Activated CD4-positive, CD25-positive, alpha-beta regulatory T cell treated with anti-CD3 and anti-CD28 coated beads, Interleukin-2, amount 50 U/mL, for 24 hours (primary cell): Measurements from ENCODE around the gene THADA.

Experiments
- ATAC-seq, 2 donors: fragments of 150-1000 bp; cut with Tn5 transposase; one replicate each; pipeline ENCODE4 v1.10.0; 2021; ENCODE audit warnings: mild to moderate bottlenecking in 1 of 2, moderate library complexity in 1 of 2

The THADA gene

DNA sequence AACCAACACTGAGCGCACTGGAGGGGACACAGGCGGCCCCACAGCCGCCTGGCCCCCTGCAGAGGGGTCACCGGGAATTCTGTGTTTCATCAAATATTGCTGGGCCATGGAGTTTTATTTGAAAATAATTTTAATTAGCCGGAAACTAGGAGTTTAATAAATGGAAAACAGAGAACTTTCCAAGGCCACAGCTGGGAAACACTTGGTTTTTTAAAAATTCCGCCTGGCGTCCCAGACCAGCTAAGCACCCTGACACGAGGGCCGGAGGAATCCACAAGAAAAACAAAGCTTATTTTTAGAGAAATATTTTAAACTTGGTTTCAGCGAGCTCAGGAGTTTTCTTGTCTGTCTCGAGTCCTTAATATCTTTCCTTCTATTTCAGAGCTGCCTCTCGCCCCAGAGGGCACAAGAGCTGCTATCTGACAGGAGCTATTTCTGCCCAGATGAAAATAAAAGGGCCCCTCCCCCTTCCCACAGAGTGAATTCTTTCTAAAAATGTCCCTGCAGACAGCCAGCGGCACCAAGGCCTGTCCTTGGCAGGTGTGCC is 377.6 kb downstream of the THADA start:
- no peak for ATAC-seq

DNA sequence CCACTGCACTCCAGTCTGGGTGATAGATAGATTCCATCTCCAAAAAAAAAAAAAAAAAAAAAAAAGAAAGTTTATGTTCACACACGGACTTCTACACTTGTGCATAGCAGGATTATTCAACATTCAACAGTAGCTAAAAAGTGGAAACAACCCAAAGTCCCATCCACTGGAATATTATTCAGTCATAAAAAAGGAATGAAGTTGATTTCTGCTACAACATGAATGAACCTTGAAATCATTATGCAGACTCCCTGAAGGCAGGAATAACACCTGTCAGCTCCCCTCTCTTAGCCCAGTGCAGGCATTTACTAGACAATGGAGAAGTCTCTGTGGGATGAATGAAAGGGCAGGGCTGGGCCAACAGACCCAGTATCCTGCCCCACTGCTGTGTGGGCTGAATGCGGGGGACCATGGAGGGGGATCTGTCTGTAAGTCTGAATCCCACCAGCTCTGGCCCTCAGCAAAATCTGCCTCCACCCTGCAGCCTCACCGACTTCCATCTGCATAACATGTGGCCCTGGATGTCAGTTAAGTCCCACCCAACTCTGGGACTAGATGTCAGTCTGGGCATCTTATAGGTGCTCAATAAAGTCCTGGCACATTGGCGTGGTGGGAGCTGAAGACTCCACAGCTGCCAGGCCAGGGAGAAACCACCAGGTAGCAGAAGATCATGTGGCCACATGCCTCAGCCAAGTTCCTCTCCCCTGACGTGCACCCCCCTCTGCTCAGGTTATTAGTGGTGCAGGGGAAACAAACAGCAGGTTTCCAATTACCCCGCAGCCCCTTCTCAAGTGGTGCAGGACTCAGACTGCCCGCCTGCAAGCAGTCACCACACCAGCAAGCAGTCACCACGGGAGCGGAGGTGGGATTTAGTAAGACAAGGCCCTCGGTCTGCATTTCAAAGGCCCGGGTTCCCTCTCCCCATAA is 378.3 kb downstream of the THADA start:
- no peak for ATAC-seq

DNA sequence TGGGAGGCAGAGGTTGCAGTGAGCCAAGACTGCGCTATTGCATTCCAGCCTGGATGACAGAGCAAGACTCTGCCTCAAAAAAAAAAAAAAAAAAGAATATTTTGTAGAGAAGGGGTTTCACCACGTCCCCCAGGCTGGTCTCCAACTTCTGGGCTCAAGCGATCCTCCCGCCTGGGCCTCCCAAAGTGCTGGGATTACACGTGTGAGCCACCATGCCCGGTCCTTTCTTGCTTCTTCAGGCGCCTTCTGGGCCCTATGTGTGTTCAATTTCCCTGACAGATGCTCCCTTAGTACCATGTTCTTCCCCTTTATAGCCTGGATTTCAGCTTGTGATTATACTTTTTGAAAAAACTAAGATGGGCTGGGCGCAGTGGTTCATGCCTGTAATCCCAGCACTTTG is 379.2 kb downstream of the THADA start:
- no peak for ATAC-seq

DNA sequence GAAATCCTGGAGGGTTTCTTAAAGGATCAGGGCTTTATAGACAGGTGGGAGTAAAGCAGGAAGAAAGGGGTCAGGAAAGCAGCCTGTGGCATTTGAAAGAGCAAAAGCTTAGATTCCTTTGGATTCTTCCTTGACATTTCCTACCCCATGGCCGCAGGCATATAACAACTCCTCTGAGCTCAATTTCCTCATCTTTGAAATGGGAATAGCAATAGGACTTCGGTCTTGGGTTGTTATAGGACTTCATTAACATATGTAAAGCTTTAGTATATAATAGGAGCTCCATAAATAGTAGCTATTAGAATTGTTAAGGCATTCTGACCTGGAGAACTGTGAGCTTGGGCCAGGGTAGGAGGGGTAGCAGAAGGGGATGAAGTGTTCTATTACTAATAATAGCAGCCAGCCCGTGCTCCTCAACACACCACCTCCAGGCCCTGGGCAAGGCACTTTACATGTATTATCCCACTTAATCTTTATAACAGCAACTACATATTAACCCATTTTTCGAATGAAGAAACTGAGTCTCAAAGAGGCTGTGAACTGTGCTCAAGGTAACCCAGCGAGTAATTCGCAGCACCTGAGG is 380.1 kb downstream of the THADA start:
- no peak for ATAC-seq

DNA sequence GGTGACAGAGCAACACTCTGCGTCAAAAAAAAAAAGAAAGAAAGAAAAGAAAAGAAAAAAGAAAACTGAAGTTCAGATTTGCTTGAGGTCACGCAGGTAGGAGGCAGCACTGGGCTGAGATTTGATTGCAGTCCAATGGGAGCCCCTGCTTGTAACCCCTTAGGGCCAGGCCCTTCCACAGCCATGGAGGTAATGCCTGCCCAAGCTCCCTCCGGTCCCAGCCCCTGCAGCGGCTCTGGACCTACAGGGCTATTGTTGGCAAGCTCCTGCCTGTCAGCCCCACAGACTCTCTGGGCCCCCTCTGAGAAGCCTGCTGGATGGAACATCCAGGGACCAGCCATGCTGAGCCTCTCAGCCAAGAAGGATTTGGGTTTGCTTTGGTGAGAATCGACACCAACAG is 381.6 kb downstream of the THADA start:
- no peak for ATAC-seq

DNA sequence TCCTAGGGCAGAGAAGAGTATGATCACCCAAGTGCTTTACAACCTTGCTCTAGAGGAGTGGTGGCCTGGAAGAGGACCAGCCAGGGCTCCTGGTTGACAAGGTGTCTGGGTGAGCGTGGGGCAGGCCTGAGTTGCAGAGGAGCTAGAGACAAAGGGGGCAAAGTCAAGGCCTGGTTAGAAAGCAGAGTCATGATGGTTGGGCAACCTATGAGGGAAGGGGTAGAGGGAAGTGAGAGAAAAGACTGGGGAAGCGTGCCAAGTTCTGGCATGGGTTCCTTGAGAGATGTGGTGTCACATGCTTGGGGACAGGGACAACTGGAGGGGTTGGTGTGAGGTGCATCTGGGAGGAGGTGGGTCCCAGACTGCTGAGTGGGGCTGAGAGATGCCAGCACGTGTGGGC is 382.9 kb downstream of the THADA start:
- ATAC-seq = peak in 1 of 2 donors; percentile 24

DNA sequence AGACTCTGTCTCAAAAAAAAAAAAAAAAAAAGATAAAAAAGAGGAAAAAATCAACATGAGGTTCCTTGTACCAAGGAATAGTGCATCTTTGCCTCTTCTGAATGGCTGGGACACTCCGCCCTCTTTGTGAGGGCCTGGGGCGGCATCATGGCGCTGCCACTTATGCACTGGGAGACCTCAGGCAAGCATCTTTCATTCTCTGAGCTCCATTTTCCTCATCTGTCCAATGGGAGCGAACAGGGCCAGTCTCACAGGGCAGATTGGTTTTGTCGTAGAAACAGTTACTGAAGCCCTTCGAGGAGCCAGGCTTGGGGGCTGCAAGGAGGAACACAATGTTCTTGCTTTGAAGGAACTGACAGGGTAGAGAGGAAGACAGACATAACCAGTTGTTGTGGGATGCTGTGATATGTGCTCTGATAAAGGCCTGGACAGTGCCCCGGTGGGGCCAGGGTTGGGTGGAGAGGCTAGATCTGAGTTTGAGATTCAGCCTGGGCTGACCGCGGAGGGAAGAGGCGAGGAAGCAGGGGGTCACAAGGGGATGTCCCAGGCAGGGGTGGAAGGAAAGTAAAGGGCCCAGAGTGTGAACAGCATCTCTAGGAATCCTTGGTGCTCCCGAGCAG is 383.5 kb downstream of the THADA start:
- ATAC-seq = no peak

DNA sequence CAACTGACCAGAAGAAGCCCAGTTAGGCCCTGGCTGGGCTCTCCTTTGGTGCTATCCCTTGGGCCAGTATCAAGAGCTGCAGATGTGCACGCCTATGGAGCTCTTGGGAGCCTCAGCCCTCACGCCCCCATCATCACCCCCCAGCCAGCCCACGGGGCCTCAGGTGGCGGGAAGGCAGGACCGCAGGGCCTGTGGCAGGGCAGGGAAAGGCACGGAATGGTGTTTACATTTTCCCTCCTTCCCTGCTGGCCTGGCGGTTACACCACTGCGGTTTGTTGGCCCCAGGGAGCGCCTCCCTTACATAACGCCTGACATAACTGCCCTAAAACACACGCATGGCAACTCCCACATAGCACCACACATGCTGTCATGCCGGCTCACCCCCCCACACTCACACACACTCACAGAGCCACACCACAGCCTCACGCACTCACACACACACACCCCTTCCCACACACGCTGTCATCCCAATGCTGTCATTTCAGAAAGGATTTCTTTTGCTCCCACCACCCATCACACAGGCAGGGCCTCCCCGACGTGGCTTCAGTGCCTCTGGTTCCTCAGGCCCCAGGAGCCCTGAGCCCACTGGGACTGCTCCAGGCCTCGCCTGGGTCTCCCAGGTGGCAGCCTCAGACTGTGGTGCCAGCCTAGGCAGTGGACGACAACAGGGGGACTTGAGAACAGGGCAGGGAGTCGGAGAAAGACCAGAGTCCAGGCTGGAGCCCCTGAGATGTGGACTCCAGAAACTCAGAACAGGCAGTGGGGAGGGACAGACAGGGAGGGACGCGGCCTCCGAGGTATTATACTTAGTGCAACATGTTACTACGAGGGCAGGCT is 385.2 kb downstream of the THADA start:
- no peak for ATAC-seq

DNA sequence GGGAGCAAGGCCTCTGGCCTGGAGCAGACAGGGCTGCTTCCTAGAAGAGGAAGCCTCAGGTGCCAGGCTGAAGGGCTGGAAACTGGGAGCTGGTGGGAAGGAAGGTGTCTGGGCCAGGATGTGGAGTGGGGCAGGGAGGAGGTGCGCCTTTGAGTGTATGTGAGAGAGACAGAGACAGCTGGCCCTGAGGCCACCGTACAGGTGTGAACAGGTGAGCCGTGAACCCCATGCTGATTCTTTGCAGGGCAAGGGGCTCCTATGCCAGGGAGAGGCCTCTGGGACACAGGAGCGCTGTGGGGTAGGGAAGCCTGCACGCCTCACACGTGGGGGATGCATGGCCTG is 385.7 kb downstream of the THADA start:
- ATAC-seq = no peak

DNA sequence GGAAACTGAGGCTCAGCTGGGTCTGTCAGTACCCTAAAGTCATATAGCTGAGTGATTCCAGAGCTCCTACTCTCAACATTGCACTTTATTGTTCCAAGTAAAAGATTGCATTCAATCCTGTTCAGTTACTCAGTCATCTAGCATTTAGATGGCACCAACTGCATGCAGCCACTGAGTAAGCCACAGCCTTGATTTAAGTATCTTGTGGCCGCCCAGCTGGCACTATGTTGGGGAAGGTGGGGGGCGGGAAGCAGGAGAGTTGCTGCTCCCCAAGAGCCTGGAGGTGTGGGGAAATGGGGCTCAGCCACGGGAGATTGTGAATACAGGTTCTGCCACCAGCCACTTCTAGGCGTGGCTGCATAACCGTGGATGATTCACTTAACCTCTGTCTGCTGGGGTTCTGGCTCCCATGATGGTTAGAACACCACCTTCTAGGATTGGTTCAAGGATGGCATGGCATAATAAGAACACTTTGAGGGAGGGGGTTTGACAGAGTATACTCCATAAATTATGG is 386.6 kb downstream of the THADA start:
- ATAC-seq = no peak

DNA sequence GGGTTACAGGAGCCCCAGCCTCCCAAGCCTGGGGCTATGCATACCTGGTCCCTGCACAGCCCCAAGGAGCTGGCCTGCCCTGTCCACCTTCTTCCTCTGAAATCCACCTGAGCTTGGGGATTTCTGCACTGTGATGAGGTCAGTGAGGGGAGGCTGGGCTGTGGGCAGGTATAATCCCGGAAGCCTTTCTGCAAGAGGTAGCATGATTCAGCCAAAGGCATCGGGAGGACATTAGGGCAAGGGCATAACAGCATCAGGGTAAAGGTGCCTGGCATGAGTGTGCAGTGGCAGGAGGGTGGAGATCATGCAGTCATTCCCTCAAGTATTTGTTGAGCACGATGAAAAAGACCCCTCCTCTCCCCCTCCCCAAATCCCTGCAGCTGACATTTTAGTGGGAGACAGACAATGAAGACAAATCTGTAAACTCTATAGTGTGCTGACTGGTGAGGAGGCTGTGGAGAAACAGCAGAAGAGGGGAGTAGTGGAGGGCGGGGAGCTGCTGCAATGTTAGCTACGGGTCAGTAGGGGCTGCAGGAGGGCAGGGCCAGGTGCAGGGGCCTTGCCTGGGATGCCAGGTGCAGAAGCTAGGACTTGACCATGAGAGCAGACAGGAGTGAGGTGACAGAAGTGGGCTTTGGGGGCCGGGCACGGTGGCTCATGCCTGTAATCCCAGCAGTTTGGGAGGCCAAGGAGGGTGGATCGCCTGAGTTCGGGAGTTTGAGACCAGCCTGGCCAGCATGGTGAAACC is 388.1 kb downstream of the THADA start:
- ATAC-seq = no peak

DNA sequence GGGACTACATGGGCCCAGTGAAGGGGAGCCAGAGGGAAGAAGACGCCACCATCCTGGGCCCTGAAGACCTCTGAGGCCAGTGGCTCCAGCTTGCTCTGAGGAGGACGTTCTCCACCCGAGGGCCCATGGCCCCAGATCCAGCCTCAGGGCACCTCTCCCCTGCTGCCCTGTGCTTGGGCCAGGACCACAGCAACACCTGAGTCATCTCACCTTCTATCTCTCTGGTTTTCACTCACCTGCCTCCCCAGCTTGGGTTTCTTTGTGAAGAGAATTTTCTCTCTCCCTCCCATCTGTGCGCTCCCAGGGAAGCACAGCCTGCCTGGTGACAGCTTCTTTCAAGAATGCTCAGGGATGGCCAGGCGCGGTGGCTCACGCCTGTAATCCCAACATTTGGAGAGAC is 389.2 kb downstream of the THADA start:
- ATAC-seq = no peak

DNA sequence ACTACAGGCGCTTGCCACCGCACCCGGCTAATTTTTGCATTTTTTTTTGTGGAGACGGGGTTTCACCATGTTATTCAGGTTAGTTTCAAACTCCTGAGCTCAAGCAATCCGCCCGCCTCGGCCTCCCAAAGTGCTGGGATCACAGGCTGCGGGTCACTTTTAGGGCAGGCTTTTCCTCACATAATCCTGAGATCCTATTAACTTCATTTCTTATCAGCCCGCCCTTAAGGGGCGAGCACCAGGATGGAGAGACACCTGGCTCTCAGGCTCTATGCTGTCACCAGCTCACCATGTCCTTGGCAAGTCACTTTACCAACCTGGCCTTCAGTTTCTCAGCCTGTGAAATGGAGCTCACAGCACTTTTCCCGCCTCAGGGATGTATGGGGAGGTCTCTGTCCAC is 392.5 kb downstream of the THADA start:
- no peak for ATAC-seq

DNA sequence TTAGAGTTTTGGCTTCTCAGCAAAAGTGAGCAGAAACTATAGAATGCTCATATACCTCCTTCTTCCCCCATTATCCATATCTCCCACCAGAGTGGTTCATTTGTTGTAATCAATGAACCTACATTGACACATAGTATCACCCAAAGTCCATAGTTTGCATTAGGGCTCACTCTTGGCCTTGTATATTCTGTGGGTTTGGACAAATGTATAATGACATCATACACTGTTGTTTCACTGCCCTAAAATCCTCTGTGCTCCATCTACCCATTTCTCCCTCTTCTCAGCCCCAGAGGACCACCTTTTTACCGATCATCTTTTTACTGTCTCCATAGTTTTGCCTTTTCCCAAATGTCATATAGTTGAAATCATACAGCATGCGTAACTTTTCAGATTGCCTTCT is 393.5 kb downstream of the THADA start:
- ATAC-seq = no peak

DNA sequence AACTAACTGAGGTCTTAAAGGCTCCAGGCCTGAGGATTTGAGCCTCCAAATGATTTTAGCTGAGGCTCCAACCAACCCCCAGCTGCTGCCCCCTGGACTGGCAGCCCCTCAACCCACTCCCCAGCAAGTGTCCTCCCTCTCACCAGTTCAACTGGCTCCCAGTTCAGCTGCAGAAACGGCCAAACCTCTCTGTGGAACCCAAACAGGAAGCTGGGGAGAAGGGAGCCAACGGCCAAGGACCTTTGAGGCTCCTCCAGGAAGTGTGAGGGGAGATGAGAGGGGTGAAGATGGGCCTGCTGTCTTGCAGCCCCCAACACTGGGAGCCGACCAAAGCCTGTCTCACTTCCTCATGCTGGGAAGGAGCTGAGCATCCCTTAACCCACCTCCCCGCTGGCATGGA is 394.3 kb downstream of the THADA start:
- ATAC-seq = no peak

DNA sequence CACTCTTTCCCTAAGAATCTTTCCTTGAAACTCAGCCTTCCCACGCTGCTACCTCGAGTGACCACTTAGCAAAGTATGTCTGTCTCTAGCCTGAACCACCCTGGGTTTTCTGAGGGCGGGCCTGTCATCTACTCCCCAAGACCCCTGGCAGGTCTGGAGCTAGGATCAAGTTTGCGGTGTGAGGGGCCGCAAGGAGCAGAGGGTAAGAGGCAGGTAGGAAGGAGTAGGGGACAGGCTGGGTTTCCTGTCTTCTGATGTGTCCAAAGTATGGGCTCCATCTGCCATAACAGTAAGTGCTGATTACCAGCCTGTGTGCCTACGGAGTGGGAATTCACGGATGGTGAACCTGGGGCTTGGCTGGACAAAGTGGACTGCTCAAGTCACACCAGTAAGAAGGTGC is 394.8 kb downstream of the THADA start:
- no peak for ATAC-seq

DNA sequence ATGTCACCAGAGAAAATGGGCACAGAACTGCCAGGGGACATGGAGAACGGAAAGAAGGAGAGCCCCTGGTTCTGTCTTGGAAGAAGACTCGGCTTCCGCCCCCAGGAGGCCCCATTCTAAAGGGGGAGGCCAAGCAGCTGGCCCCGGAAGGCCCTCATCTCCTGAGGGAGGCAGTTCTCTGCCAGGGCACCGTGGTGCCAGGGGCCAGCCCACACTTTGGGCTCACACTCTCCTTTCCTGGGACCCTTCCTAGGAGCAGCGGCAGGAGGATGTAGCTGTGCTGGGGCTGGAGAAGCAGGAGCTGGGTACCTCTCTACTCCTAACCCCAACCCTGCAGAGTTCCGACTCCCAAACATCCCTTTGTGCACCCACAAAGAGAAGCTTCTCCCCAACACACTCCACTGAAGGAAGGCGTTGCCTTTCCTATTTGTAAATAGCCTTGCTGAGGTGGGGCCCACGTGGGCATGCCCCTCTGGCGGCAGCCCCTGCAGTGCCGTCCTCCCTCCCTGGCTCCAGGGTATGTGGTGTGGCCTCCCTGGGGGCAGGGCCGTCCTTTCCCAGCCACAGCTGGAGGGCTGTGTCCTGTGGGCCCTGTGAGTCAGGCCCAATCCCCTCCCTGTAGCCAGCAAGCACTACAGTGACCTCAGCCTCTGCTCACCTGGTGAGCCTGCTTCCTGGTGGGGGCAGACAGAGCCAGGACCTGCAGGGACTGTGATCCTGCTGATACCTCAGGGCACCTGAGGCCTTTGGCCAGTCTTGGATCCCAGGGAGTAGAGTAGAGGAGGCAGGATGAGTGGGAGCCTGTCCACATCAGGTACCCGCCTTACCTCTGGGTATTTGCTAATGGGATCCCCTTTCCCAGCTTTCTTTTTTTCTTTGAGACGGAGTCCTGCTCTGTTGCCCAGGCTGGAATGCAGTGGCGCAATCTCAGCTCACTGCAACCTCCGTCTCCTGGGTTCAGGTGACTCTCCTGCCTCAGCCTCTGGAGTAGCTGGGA is 396.0 kb downstream of the THADA start:
- no peak for ATAC-seq

DNA sequence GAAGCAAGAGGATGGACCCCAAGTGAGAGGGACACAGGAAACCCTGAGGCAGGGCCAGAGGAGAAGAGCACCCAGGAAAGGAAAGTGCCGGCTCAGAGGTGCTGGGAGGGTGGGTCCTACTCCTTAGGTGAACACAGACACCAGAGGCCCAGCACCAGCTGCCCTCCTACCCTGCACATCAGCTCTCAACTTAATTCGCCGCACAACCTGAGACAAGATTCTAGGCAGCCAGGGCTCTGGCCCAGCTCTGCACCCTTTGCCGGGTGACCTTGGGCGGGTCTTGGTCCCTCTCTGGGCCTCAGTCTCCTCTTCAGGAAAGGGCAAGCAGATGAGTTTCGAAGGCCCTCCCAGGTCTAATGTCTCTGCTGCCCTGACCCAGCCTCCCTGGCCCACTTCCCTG is 397.6 kb downstream of the THADA start:
- ATAC-seq = no peak

DNA sequence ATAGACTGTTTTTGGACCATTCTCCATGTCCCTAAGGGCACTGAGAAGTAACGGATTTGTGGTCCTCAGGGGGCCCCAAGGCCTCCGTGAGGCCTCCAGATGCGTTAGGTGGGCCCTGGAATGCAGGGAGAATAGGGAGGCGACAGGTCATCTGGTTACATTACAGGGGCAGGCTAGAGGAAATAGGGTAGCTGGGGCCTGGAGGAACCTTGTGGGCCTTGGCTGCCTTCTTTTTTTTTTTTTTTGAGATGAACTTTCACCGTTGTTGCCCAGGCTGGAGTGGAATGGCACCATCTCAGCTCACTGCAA is 398.3 kb downstream of the THADA start:
- no peak for ATAC-seq

DNA sequence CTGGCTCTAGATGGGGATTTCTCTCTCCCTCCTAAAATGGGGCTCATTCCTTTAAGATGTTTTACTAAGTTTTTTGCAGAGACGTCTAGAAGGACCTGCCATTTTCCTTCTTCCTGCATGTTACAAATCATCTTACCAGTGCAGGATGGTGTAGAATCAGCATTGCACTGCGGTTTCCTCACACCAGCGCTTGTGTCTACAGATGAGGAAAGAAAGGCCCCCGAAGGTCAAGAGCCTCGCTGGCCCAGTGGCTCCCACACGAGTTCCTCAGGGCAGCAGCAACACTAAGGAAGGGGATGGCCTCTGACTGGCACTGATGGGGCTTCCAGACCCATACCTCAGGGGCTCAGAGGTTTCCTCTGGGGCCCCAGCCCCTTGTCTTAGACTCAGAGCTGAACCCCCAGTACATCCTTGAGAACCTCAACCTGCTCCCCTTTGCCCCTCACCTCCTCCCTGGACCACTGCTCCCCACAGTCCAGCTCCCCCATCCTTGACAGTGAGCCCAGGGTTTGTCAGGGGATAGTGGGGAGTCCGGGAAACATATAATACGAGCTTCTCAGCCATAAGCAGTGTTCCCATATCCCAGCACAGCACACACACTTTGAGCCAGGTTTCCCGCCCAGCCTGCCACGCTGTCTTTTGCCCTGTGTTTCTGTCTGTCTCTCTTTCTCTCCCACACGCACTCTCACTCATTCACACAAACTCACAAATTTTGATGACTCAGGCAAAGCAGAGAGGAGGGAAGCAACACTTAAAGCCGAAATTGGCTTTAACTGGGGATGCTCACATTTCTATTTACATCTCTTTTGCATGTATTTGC is 398.9 kb downstream of the THADA start:
- ATAC-seq = no peak
